Calu3 (cell line): Measurements from ENCODE around the gene ST6GAL1. TPM values are rescaled to one million over a fixed set of nuclear protein-coding genes. Genes with fewer than 3 reads are reported as not detected.

Source experiments
- BruUV-seq: library from RNA; stranded (reverse); fragments of 400-500 nt; replicated peaks from 2 replicates; lab custom pipeline; 2021; lab: Mats Ljungman, UMichigan
- CTCF ChIA-PET: fragments of 300-600 bp; sonication (Branson Sonifier 250); formaldehyde crosslinking; loops from one replicate; lab custom pipeline; 2022; ENCODE audit warnings: antibody characterized with exemption; lab: Charles Lee
- DNase-seq: peaks from one replicate; pipeline ENCODE4 v3.0.0; 2022
- H3K27ac Mint-ChIP-seq: one replicate; pipeline ENCODE4 v1.8.0; 2022; ENCODE audit warnings: mixed read lengths; ENCODE audit not compliant: unreplicated experiment
- H3K27me3 Mint-ChIP-seq: one replicate; pipeline ENCODE4 v1.8.0; 2022; ENCODE audit warnings: mixed read lengths; ENCODE audit not compliant: unreplicated experiment
- H3K36me3 Mint-ChIP-seq: one replicate; pipeline ENCODE4 v1.8.0; 2022; ENCODE audit warnings: mild to moderate bottlenecking, moderate library complexity, mixed read lengths; ENCODE audit not compliant: insufficient read depth, unreplicated experiment
- H3K4me1 Mint-ChIP-seq: one replicate; pipeline ENCODE4 v1.8.0; 2022; ENCODE audit warnings: mild to moderate bottlenecking, low read depth, mixed read lengths; ENCODE audit not compliant: unreplicated experiment
- H3K4me3 Mint-ChIP-seq: one replicate; pipeline ENCODE4 v1.8.0; 2022; ENCODE audit warnings: mild to moderate bottlenecking, low read depth, moderate library complexity, mixed read lengths; ENCODE audit not compliant: unreplicated experiment
- H3K9me3 Mint-ChIP-seq: one replicate; pipeline ENCODE4 v1.8.0; 2022; ENCODE audit warnings: low read depth, mixed read lengths; ENCODE audit not compliant: unreplicated experiment
- CTCF ChIP-seq: fragments of 200-600 bp; IDR thresholded peaks from one replicate; pipeline ENCODE4 v1.8.0; 2022; ENCODE audit warnings: antibody characterized with exemption; ENCODE audit not compliant: unreplicated experiment
- intact Hi-C: fragments of 100-400 bp; cut with micrococcal nuclease; formaldehyde crosslinking; loops from one replicate; pipeline ENCODE4 v1.10.0; 2022; ENCODE audit not compliant: unreplicated experiment
- total RNA-seq: library from RNA; stranded (reverse); gene quantifications from 2 replicates; pipeline ENCODE4 v1.2.3, GENCODE V29; 2022

ST6GAL1 gene
- total RNA-seq, 1 experiment from 2014 or later = 20.4 TPM

- H3K4me1 Mint-ChIP-seq = peaks cover 6% of the 10 kb centered on the region
- H3K36me3 Mint-ChIP-seq = peaks cover 5% of the 10 kb centered on the region
- intact Hi-C loops = no loop called here
- H3K9me3 Mint-ChIP-seq = peaks cover 2% of the 10 kb centered on the region
- DNase-seq = no peak
- CTCF ChIA-PET = no interaction called here
- no peaks in the 10 kb centered on the region for H3K27me3 Mint-ChIP-seq
- no peak overlapping the region for H3K27ac Mint-ChIP-seq
- no peak for TF ChIP-seq CTCF
- no TSS peak for BruUV-seq
- H3K4me3 Mint-ChIP-seq = no peak overlapping the region
Observed at GRCh38 chr3:187084580-187084979, 154.3 kb downstream of the ST6GAL1 start.

- DNase-seq = no peak
- Mint-ChIP-seq H3K27ac (no peak overlapping the region), H3K36me3 (peaks cover 5% of the 10 kb centered on the region), H3K4me1 (peaks cover 6% of the 10 kb centered on the region), H3K27me3 (no peaks in the 10 kb centered on the region), H3K4me3 (no peak overlapping the region), H3K9me3 (peaks cover 2% of the 10 kb centered on the region)
- intact Hi-C loops = no loop called here
- CTCF ChIA-PET = interaction anchor here (0.7 kb wide), 2 partner anchors 231 to 260 kb away, joined by 3 to 7 read pairs; no protein-coding TSS in a partner anchor
- BruUV-seq = no TSS peak
- no peak for TF ChIP-seq CTCF
Observed at GRCh38 chr3:187085021-187085666, 154.8 kb downstream of the ST6GAL1 start.

DNA sequence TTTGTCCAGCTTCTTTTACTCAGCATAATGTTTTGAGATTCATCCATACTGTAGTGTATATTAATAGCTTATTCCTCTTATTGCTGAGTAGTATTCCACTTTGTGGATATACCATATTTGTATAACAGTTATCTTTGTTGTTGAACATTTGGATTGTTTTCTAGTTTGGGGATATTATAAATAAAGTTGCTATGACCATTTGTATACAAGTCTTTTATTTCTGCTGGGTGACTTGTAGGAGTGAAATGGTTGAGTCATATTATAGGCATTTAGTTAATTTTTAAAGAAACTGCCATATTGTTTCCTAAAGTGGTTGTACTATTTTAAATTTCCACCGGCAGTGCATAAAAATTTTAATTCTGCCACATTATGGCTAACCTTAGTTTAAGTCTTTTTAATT, 155.6 kb downstream of the ST6GAL1 start:
- no TSS peak for BruUV-seq
- TF ChIP-seq CTCF = no peak

GRCh38 chr3:187086831-187087230, 156.5 kb downstream of the ST6GAL1 start:
- Mint-ChIP-seq H3K27ac (no peak overlapping the region), H3K27me3 (no peaks in the 10 kb centered on the region), H3K4me3 (no peak overlapping the region), H3K4me1 (peaks cover 6% of the 10 kb centered on the region), H3K9me3 (peaks cover 4% of the 10 kb centered on the region), H3K36me3 (peaks cover 5% of the 10 kb centered on the region)
- intact Hi-C loops = no loop called here
- BruUV-seq = no TSS peak
- no peak for DNase-seq
- CTCF ChIA-PET = interaction anchor here (0.6 to 1.2 kb wide), 5 partner anchors 8 to 749 kb away, joined by 3 to 7 read pairs (median 3); no protein-coding TSS in a partner anchor
- TF ChIP-seq CTCF = no peak

More for the DNA sequence above, 155.6 kb downstream of the ST6GAL1 start:
- Mint-ChIP-seq H3K4me3 (no peak overlapping the region), H3K27me3 (no peaks in the 10 kb centered on the region), H3K36me3 (peaks cover 5% of the 10 kb centered on the region), H3K27ac (no peak overlapping the region), H3K4me1 (peaks cover 6% of the 10 kb centered on the region), H3K9me3 (peaks cover 2% of the 10 kb centered on the region)
- no peak for DNase-seq
- CTCF ChIA-PET = interaction anchor here (0.6 to 0.7 kb wide), 4 partner anchors 40 to 261 kb away, joined by 3 to 7 read pairs (median 4); no protein-coding TSS in a partner anchor
- intact Hi-C loops = no loop called here
